HG03565 (cell line): ENCODE results near the gene CPM.
"Not testable (repeated sequence)": the region's sequence is repeated elsewhere in the genome, so short reads cannot be mapped to it uniquely, and the experiment has no call there.

Experiments
- ATAC-seq: cut with Tn5 transposase; IDR thresholded peaks from one replicate; pipeline ENCODE4 v1.9.1; 2021; ENCODE audit warnings: mild to moderate bottlenecking, moderate library complexity; ENCODE audit not compliant: unreplicated experiment

Gene CPM

DNA sequence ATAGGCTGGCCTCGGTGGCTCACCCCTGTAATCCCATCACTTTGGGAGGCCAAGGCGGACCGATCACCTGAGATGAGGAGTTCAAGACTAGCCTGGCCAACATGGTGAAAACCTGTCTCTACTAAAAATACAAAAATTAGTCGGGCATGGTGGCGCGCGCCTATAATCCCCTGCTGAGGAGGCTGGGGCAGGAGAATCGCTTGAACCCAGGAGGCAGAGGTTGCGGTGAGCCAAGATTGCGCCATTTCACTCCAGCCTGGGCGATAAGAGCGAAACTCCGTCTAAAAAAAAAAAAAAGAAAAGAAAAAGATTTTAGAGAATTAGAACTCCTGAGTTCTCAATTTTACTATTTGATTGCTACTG, 123.0 kb downstream of the CPM start:
- ATAC-seq = not testable (repeated sequence)

DNA sequence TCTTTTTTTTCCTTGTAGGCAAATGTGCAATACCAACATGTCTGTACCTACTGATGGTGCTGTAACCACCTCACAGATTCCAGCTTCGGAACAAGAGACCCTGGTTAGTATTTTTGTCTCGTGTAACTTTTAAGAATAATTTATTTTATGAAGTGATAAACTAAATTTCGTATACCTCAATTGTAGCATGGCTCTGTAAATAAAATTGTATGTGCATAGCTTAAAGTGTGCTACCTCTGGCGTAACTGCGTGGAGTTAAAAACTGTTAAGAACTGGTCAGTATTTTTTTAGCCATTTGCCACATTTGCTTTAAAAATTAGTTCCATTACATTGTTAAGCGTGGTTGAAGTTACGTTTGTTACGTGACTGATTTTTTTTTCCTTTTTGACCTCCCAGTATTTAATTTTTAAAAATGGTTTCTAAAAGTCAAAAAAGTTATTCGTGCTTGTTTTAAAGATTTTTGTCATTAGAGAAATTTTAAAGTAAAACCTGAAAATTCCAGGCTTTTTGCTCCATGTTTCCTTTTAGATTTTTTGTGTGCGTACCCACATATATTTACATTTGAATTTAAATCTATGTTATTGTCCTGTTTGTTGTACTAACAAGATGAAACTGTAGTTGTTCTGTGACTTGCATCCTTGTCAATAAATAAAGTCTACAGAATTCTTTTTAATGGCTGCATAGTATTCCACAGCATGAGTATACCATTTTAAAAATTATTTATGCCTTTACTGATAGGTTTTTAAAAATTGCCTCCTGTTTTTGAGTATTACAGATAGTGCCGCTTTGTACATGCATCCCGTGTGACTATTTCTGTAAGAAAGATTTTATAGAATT, 123.6 kb downstream of the CPM start:
- ATAC-seq = no peak

DNA sequence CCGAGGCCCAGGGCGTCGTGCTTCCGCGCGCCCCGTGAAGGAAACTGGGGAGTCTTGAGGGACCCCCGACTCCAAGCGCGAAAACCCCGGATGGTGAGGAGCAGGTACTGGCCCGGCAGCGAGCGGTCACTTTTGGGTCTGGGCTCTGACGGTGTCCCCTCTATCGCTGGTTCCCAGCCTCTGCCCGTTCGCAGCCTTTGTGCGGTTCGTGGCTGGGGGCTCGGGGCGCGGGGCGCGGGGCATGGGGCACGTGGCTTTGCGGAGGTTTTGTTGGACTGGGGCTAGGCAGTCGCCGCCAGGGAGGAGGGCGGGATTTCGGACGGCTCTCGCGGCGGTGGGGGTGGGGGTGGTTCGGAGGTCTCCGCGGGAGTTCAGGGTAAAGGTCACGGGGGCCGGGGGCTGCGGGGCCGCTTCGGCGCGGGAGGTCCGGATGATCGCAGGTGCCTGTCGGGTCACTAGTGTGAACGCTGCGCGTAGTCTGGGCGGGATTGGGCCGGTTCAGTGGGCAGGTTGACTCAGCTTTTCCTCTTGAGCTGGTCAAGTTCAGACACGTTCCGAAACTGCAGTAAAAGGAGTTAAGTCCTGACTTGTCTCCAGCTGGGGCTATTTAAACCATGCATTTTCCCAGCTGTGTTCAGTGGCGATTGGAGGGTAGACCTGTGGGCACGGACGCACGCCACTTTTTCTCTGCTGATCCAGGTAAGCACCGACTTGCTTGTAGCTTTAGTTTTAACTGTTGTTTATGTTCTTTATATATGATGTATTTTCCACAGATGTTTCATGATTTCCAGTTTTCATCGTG, 124.4 kb downstream of the CPM start:
- peak; percentile 55 for ATAC-seq

DNA sequence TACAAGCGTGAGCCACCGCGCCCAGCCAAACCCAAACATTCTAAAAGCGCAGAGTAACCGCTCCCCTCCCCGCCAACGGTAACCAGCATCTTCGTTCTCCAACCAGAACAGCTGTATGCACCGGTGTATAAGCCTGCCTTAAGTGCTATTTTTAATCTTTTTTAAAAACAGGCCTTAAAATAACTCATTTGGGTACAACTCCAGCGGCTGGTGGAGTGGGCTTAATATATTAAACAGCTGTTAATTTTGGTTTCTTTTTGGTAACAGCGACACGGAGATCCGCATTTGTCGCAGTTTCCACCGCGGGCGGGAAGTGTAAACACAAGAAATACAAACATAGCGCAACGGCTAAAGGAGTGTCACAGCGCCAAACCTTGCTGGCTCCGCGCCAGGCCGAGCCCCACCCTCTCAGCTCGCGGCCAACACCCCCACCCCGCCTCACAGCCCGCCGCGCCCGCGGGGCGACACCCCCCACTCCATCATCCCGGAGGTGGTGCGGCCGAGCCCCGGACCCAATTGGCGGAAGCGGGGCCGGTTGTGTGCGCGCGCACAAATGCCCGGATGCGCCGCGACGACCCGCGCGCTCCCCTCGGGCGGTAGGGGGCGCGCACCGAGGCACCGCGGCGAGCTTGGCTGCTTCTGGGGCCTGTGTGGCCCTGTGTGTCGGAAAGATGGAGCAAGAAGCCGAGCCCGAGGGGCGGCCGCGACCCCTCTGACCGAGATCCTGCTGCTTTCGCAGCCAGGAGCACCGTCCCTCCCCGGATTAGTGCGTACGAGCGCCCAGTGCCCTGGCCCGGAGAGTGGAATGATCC, 125.2 kb downstream of the CPM start, which contains the start of gene MDM2:
Gene MDM2, plus strand, starts transcription at position 602 of the 812 bp plus-strand sequence. CDS start 301 bp downstream, outside the sequence.
- ATAC-seq = peak; percentile 59

DNA sequence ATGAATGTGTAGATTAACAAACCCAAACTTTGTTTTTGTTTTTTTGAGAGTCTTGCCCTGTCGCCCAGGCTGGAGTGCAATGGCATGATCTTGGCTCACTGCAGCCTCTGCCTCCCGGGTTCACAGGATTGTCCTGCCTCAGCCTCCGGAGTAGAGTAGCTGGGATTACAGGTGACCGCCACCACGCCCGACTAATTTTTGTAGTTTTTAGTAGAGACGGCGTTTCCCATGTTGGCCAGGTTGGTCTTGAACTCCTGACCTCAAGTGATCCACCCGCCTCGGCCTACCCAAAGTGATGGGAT, 125.7 kb downstream of the CPM start:
- ATAC-seq = not testable (repeated sequence)

DNA sequence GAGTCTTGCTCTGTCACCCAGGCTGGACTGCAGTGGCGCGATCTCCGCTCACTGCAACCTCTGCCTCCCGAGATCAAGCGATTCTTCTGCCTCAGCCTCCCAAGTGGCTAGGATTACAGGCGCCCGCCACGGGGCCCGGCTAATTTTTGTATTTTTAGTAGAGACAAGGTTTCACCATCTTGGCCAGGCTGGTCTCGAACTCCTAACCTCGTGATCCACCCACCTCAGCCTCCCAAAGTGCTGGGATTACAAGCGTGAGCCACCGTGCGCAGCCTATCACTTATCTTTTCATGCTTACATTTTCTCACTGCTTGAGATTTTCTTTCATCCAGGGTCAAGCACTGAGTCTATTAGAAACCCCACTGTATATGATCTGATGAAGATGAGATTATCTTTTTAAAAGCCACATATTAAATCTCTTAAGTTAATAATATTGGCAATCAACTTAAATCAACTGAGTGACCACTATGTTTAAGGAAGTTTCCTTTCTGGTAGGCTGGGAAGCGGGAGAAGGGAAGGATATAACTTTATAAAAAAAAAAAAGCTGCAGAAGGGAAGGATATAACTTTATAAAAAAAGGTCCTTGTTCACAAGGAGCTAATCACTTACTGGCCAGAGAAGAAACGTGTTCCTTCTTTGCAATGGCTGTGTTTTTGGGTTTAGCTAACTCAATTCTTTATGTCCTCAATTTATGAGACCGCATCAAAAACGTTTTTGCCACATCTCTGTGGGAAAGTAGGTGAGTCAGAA, 126.3 kb downstream of the CPM start:
- no peak for ATAC-seq

DNA sequence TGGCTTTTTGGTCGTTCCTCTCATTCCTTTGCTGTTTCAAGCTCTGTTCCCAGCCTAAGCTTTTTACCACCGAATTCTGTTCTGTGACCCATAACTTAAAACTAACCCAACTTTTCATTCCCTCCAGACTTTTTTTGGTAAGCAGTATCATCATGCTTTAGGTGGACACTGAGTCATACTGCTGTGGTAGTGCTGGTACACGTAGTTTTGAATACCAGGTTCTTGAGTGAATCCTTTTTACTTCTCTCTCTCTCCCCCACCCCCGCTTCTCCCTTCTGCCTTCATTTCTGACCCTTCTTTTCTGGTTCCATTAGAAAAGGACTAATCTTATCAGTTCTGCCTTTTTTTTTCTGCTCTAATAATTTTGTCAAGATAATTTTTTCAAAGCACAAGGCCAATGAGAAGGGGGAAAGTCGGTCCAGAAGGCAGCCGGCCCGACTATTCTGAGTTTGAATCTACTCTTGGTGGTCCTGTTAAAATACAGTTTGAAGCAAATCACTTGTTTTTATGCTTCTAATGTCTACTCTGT, 127.3 kb downstream of the CPM start:
- ATAC-seq = no peak

DNA sequence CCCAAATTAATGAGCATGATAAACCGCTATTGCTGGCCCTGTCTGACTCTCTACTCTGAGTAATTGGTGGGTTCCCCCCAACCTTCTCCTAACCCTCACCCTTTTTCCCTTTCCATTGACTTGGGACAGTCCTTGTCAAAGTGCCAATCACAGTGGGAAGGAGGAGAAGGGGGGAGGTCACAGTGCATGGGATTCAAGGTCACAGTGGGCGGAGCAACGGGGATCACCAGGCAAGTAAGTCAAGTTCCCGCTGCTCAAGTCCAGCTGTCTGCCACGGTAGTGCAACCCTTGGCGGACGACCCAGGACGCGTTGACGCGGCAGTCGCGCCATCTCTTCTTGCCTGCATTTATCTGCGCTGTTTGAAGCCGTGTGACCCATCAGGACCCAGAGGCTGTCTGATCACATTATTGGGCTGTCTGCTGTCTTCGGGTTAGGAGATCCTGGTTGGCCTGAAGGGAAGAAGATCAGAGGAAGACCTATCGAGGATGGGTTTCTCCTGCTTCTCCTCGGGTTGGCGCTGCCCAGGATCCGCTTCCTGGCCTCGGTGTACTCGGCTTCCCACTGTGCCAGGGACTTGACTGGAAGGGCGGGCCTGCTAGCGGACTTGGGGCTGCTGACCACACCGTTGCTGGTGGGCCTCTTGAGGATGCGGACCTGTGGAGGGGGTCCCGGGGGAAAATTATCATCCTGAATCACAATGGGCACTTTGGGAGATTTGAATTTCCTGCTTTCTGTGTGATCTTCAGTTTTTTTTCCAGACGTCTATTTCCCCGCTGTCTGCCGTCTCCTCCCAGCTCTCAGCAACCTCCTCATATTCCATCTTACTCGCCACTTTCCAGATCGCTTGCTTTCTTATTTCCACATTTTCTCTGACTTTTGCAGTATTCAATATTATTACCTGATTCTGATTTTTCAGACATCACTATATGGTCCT, 128.0 kb downstream of the CPM start:
- ATAC-seq = no peak

DNA sequence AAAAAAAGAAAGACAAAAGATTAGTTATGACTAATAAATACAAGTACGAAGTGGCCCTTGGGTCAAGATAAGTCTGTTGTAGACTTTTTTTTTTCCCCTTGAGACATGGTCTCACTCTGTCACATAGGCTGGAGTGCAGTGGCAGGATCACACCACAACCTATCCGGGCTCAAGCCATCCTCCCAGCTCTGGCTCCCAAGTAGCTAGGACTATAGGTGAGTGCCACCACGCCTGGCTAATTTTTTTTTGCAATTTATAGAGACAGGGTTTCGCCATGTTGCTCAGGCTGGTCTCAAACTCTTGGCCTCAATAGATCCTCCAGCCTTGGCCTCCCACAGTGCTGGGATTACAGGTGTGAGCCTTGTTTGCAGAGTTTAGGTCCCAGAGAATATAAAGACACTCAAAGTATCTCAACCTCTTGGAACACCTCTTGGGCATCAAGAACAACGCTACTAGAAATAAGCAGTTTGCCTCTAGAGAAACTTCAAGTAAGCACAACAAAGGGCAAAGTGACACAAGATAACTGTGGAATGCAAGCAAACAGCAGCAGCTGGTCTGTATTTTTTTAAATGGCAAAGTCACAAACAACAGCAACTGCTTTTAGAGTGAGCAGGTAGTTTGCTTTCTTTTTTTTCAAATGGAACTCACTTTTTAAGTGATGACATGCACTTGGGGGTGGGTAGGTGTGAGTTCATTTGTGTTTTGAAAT, 128.9 kb downstream of the CPM start:
- no peak for ATAC-seq

DNA sequence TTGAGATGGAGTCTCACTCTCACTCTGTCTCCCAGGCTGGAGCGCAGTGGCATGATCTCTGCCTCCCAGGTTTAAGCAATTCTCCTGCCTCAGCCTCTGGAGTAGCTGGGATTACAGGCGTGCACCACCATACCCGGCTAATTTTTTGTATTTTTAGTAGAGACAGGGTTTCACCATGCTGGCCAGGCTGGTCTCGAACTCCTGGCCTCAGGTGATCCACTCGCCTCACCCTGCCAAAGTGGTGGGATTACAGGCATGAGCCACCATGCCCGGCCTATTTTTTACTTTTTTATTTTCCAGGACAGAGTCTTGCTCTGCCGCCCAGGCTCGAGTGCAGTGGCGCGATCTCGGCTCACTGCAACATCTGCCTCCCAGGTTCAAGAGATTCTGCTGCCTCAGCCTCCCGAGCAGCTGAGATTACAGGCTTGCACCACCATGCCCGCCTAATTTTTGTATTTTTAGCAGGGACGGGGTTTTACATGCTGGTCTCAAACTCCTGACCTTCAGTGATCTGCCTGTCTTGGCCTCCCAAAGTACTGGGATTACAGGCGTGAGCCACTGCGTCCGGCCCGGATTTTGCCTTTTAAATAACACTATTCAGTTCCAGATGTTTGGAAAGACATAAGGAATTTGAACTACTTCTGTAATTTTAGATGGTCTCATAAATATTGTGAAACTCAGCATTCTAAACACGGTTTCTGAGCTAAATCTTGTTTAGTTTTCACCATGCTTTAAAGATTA, 129.9 kb downstream of the CPM start:
- ATAC-seq = not testable (repeated sequence)

DNA sequence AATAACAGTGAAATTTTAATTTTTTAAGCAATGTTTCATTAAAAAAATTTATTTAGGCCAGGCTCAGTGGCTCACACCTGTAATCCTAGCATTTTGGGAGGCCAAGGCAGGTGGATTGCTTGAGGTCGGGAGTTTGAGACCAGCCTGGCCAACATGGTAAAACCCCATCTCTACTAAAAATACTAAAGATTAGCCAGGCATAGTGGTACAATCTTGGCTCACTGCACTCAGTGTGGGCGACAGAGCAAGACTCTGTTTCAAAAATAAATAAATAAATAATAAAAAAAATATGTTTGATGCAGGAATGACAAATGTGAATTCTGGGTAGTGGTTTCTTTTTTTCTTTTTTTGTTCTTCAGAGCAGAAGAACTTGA, 130.6 kb downstream of the CPM start:
- ATAC-seq = not testable (repeated sequence)
